Measurements from ENCODE around the gene SNAPIN. TPM values are rescaled to one million over a fixed set of nuclear protein-coding genes. Genes with fewer than 3 reads are reported as not detected.

SNAPIN gene
- total RNA-seq, 1 donor from 2014 or later = 43.2 TPM

DNA sequence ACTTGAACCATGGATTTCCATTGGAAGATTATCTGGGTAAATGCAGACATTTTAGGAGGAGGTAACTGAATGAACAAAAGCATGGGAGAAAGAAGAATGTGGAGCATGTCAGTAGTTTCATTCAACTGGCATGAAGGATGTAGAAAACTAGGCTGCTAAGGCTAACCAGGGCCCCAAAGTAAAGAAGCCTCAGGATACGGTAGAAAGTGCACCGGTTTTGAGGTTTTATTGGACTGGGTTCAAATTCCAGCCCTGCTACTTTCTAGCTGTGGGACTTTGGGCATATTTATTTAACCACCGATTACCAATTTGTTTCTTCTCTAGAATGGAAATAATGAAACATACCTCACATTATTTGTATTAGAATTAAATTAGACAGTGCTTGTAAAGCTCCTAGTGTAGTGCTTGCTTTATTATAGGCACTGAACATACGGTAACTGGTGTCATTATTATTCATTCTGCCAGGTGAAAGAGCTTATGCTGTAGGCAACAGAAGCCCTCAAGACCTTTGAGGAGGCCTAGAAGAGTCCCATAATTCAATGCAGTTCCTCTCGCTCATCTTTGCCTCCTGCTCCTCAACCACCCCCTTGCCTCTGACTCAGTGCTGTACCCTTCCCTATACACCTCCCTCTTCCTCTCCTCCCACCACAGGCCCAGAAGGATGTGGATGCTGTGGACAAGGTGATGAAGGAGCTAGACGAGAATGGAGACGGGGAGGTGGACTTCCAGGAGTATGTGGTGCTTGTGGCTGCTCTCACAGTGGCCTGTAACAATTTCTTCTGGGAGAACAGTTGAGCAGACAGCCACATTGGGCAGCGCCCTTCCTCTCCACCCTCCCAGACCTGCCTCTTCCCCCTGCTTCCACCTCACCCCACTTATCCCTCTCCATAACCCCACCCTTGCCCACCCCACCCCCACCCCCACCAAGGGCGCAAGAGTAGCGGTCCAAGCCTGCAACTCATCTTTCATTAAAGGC, 27.2 kb upstream of the SNAPIN start:
- peaks cover 48% of the 10 kb centered on the region for H3K4me1 ChIP-seq
- H3K4me3 ChIP-seq = no peak overlapping the region
- no peaks in the 10 kb centered on the region for H3K9me3 ChIP-seq
- no peak for TF ChIP-seq POLR2AphosphoS5 (IDR thresholded peaks at IDR 0.05; ENCODE audit: insufficient read depth in 1 of 2, low read depth in 1 of 2)
- TF ChIP-seq, protein P1, sequence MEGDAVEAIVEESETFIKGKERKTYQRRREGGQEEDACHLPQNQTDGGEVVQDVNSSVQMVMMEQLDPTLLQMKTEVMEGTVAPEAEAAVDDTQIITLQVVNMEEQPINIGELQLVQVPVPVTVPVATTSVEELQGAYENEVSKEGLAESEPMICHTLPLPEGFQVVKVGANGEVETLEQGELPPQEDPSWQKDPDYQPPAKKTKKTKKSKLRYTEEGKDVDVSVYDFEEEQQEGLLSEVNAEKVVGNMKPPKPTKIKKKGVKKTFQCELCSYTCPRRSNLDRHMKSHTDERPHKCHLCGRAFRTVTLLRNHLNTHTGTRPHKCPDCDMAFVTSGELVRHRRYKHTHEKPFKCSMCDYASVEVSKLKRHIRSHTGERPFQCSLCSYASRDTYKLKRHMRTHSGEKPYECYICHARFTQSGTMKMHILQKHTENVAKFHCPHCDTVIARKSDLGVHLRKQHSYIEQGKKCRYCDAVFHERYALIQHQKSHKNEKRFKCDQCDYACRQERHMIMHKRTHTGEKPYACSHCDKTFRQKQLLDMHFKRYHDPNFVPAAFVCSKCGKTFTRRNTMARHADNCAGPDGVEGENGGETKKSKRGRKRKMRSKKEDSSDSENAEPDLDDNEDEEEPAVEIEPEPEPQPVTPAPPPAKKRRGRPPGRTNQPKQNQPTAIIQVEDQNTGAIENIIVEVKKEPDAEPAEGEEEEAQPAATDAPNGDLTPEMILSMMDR (IDR thresholded peaks at IDR 0.05) = no peak
- no peak for TF ChIP-seq POLR2A (IDR thresholded peaks at IDR 0.05)
- no peaks in the 10 kb centered on the region for H3K27me3 ChIP-seq
- H3K36me3 ChIP-seq = peaks cover 0 to 4% of the 10 kb centered on the region in 2 donors
- no peak for DNase-seq (ENCODE audit: extremely low spot score in 2 of 2)
- H3K27ac ChIP-seq = no peak overlapping the region
- intact Hi-C loops (cut with DNase I) = no loop called here

DNA sequence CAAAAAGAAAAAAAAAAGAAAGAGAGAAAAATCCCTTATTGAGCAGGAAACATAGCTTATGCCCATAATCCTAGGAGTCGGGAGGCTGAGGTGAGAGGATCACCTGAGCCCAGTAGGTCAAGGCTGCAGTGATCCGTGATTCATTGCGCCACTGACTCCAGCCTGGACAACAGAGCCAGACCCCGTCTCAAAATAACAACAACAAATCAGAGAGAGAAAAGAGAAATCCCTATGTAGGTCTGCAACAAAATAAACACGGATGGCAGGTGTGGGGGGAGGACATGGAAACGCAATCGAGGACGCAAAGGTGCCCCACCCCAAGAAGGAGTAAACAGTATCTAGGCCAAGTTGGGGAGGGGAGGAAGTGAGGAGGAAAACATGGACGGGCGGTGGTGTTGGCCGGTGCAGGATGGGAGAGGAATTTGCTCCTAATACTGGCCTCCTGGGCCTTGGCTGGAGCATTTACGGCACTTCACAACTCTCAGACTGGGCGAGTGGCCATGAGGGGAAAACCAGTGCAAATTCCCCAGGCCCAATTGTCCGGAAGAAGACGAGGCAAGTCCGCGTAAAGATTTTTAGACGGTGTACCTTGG, 25.2 kb upstream of the SNAPIN start:
- DNase-seq (ENCODE audit: extremely low spot score in 2 of 2) = no peak
- Histone ChIP-seq H3K4me1 (peaks cover 46% of the 10 kb centered on the region), H3K4me3 (peak overlapping the region; percentile 91 to 95), H3K36me3 (peaks cover 0 to 22% of the 10 kb centered on the region in 2 donors), H3K27ac (peak overlapping the region; percentile 100), H3K27me3 (no peaks in the 10 kb centered on the region), H3K9me3 (no peaks in the 10 kb centered on the region)
- TF ChIP-seq, protein P1 (IDR thresholded peaks at IDR 0.05) = peak in 1 of 3 experiments; percentile 11
- TF ChIP-seq POLR2A (IDR thresholded peaks at IDR 0.05) = no peak
- TF ChIP-seq POLR2AphosphoS5 (IDR thresholded peaks at IDR 0.05; ENCODE audit: insufficient read depth in 1 of 2, low read depth in 1 of 2) = no peak
- intact Hi-C loops (cut with DNase I) = no loop called here

DNA sequence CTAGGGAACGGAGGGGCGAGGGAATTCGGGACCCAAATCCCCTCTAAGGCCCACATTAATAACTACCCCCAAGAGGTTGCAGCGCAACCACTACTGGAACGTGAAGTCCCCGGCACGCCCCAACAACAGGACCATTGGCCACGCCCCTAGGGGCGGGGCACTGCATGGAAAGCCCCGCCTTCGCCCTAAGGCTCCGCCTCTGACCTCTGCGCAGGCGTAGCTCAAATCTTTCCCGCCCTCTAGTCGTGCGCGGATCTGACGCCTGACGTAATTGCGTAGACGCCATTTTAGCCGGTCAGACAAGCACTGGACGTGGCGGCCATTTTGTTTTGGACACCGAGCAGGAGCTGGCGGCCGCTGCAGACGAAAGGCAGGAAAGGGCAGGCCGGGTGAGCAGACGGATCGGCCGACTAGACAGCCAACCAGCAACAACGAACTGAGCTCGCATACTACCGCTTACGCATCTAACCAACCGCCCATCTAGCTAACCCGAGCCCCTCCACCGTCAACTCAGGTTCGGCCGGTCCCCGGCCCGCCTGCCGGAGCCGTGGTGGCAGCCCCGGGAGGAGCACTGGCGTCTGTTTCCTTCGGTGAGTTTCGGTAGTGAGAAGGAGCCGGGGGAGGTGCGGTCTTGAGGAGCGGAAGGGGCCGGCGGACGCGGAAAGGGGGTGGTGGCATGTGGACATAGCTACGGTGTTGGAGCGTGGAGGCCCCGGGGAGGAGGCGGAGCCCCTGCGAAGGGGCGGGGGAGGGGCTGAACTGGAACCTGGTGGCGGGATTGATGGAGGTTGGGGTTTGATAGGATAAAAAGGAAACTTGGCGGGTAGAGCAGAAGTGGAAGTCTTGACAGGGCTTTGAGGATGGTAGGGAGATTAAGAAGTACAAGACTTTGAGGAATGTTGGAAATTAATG, 24.5 kb upstream of the SNAPIN start, which contains the start of gene CHTOP:
CHTOP (plus strand) TSS at position 313 of the 912 bp plus-strand sequence. CDS start 2,523 bp downstream, outside the sequence.
- DNase-seq (ENCODE audit: extremely low spot score in 2 of 2) = peak in 1 of 2 donors; percentile 99
- peaks cover 49% of the 10 kb centered on the region for H3K4me1 ChIP-seq
- H3K9me3 ChIP-seq = no peaks in the 10 kb centered on the region
- H3K27ac ChIP-seq = peak within 1 kb of the TSS; percentile 100
- intact Hi-C loops (cut with DNase I) = no loop called here
- H3K27me3 ChIP-seq = no peaks in the 10 kb centered on the region
- H3K36me3 ChIP-seq = peaks cover 0 to 29% of the 10 kb centered on the region in 2 donors
- H3K4me3 ChIP-seq = peak within 1 kb of the TSS; percentile 91 to 95
- TF ChIP-seq POLR2A (IDR thresholded peaks at IDR 0.05) = peak in 1 of 2 donors; percentile 85
- TF ChIP-seq, protein P1 (IDR thresholded peaks at IDR 0.05) = peak in 1 of 3 experiments; percentile 27
- peak; percentile 96 to 97 for TF ChIP-seq POLR2AphosphoS5 (IDR thresholded peaks at IDR 0.05; ENCODE audit: insufficient read depth in 1 of 2, low read depth in 1 of 2)

DNA sequence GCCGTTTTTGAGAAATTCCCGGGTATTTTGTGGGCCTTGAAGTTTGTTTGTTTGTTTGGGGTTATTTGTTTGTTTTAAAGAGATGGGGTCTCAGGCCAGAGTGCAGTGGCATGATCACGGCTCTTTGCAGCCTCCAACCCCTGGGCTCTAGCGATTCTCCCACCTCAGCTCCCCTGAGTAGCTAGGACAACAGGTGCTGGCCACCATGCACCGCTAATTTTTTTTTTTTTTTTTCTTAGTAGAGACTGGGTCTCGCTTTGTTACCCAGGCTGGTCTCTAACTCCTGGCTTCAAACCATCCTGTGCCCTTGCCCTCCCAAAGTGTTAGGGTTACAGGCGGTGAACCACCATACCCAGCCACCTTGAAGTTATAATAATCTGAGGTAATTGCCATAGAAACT, 22.6 kb upstream of the SNAPIN start:
- Histone ChIP-seq H3K9me3 (no peaks in the 10 kb centered on the region), H3K27me3 (no peaks in the 10 kb centered on the region), H3K27ac (no peak overlapping the region), H3K4me3 (peak overlapping the region in 1 of 2 donors; percentile 95), H3K4me1 (peaks cover 49% of the 10 kb centered on the region), H3K36me3 (peaks cover 0 to 48% of the 10 kb centered on the region in 2 donors)
- no peak for TF ChIP-seq POLR2AphosphoS5 (IDR thresholded peaks at IDR 0.05; ENCODE audit: insufficient read depth in 1 of 2, low read depth in 1 of 2)
- no peak for TF ChIP-seq POLR2A (IDR thresholded peaks at IDR 0.05)
- TF ChIP-seq, protein P1 (IDR thresholded peaks at IDR 0.05) = no peak
- intact Hi-C loops (cut with DNase I) = no loop called here
- DNase-seq (ENCODE audit: extremely low spot score in 2 of 2) = no peak
